Hindlimb muscle (tissue), 1 donor: ENCODE measurements around the gene HSFX3. TPM values are rescaled to one million over a fixed set of nuclear protein-coding genes. Genes with fewer than 3 reads are reported as not detected.
"Not testable (repeated sequence)": the region's sequence is repeated elsewhere in the genome, so short reads cannot be mapped to it uniquely, and the experiment has no call there.

ENCODE experiments used
- DNase-seq: peaks from one replicate; pipeline ENCODE4 v3.0.0-alpha.2; 2013
- polyA plus RNA-seq: library from polyadenylated mRNA; unstranded; fragments of 120-200 nt; gene quantifications from one replicate; pipeline ENCODE4 v1.2.1, GENCODE V29; 2013; ENCODE audit not compliant: insufficient read length

HSFX3 gene, protein sequence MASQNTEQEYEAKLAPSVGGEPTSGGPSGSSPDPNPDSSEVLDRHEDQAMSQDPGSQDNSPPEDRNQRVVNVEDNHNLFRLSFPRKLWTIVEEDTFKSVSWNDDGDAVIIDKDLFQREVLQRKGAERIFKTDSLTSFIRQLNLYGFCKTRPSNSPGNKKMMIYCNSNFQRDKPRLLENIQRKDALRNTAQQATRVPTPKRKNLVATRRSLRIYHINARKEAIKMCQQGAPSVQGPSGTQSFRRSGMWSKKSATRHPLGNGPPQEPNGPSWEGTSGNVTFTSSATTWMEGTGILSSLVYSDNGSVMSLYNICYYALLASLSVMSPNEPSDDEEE
- polyA plus RNA-seq = 0.77 TPM

DNA sequence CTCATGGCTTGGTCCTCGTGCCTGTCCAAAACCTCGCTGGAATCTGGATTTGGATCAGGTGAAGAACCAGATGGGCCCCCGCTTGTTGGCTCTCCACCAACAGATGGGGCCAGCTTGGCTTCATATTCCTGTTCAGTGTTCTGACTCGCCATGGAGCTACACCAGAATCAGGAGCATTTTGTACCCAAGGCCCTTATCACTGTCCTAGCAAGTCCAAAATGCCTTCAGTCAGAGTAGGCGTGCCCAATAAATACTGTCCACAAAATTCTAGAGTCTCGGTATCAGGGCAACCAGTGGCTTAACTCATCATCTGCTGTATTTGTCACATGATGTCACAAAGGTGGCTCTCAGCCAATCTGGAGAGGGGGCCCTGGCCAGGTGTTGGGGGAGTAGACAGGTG lies at the start of gene HSFX3:
Gene HSFX3, minus strand, starts transcription at position 224 of the 400 bp plus-strand sequence. Its CDS starts 72 bp downstream, at position 152.
- DNase-seq = not testable (repeated sequence)

DNA sequence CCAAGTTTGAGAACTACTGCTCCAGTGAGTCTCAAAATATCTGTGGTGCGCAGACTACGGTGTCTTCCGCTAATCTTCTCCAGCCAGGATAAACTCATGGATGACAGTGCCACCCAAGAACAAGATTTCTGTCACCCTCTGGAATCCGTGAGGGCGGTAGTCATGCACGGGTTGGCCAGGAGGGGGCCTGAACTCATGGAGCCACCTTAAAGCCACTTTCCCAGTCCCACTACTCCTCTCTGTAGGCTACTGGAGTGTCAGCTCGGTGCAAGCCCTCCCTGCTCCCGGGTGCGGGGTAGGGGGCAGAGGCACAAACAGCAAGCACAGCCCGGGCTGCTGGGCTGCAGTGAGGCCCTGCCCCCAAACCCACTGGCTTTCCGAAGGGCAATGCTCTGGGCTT lies 48.9 kb upstream of the HSFX3 start:
- not testable (repeated sequence) for DNase-seq

DNA sequence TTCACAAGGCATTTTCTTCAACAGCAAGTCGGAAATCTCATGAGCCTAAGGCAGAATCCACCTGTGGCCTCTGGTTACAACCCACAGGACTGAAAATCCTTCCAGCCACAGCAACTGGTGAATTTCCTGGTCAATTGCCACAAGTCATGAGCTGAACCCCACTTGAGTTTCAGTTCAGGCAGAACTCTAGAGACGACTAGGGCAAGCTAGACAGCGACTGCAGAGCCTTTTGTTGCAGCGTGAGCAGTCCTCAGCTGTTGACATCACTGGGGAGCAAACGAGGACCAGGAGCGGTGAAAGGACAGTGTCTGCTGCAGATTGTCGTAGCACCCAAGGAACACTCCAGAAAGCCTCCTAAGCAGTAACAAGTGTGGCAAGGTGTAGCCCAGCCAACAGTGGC lies 46.2 kb upstream of the HSFX3 start:
- DNase-seq = not testable (repeated sequence)

DNA sequence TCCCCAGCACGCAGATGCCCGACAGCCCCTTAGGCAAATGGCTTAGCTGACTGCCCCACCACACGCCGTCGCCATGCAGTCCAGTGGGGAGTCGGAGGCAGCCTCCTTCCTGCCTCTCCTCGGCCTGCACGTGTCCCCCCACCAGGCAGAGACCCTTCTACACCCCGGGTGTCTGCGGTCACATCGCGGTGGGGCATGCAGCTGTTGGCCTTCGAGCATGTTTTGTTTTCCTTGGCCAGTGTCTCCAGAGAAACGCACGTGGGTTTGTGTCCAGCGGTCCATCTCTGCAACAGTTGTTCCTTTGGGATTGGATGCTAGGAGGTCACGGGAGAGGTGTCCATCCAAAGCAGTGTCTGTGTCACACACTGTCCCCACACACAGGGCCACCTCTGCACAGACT lies 45.5 kb upstream of the HSFX3 start, which contains the start of gene HSFX2:
Gene HSFX2, minus strand, starts transcription at position 101 of the 400 bp plus-strand sequence. CDS start 614 bp downstream, outside the sequence.
- DNase-seq = not testable (repeated sequence)

DNA sequence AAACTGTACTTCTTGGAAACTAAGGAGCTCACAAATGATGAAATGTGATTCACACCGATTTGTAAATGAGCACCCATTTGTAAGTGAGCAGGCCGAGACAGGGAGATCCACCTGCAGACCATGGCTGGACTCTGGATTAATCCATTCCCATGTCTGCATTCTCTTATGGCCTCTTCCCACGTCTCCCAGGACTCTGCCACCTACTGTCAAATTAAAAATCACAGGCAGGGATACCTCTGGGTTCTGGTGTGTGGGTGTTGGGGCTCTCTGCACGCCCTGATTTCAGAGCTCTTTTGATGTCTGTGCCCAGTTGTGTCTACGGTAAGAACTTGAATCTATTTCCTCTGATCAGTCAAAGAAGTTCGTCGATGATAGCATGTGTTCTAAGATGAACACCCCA lies 41.3 kb upstream of the HSFX3 start:
- DNase-seq = not testable (repeated sequence)

DNA sequence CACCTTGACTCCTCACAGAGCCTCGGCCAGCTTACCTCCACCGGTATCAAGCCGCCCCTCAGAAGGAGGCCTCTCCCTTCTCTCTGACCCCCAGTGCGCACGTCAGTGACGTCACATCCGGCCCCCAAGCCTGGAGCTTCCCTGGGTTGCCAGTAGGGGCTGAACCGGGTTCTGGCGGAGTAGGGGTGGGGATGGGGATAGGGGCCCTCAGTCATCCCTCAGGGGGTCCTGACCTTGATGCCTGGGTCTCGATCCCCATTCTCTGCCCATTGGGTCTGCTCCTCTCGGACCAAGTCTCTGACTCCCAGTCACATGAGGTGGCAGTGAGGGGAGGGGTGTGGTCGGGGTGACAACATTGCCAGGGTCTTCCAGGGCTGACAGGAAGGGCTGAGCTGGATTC lies 37.6 kb upstream of the HSFX3 start, which contains the start of gene MAGEA9B:
Gene MAGEA9B, minus strand, starts transcription at position 101 of the 400 bp plus-strand sequence. CDS start 4,280 bp downstream, outside the sequence.
- DNase-seq = not testable (repeated sequence)

DNA sequence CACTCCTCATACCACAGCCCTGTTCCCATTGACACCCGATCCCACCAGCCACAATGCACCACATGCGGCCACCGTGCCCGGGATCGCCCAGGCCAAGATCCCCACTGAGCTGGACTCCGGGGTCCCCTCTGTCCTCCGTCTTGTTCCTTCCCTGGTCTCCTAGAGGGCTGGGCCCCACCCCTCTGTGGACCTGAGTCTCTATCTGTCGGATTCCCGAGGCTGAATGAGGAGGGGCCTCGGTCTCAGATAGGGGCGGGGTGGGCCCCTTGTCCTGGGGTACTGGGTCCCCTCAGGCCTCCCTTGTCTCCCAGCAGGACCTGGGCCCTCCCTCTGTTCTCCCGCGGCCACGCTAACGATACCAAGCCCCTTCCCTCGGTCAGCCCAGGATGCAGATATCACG lies 35.9 kb upstream of the HSFX3 start:
- not testable (repeated sequence) for DNase-seq

DNA sequence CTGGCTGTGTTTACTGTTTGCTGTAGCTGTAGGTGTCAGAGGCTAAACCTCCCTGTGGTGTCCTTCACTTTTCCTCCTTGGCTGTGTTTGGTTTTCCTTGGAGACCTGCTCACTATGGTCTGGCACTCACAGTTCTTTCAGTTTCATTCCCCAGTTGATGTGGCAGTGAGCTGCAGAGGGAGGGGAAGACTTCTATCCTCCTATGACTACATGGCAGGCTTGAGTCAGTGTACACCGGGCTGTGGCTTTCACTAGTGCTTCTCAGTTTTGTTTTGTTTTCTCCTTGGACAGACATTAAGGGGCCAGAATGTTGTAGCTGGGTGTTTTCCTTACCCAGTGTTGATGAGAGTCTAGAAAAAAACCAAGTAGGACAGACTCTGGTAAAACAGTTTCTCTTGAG lies 23.7 kb upstream of the HSFX3 start:
- not testable (repeated sequence) for DNase-seq

DNA sequence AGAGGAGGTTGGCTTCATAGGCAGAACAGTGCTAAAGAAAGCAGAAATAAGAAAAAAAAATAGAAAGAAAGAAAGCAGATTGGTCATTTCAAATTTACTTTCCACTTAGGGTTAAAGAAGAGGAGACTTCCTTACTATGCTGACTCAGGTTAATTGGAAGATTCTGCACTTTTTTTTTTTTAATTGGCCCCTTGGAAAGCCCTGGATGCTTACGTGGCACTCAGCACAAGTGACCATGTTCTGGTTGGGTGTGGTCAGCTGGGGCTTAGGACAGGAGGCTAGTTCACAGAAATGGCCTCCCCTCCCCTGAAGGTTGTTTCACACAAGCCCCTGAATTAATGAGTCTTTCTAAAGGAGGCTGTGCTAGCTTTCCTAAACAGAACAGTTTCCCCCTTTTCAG lies 23.0 kb upstream of the HSFX3 start:
- DNase-seq = no peak

DNA sequence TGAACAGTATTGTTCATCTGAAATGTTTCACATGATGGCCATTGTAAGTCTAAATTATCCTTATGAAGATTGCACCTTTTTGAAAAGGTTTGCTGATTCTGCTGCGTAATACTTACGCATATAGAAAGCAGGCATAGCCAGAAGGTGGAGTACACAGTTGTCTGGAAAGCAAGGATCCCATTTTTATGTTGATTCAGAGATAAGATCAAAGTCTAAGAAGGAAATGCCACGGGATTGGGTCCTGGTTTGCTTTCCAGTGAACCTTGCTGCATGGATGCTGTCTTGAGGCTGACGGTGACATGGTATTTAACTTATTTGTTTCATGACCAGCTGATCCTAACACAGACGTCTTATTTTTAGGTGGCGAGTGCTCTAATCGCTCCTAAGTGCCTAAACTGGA lies 22.0 kb upstream of the HSFX3 start:
- DNase-seq = no peak

DNA sequence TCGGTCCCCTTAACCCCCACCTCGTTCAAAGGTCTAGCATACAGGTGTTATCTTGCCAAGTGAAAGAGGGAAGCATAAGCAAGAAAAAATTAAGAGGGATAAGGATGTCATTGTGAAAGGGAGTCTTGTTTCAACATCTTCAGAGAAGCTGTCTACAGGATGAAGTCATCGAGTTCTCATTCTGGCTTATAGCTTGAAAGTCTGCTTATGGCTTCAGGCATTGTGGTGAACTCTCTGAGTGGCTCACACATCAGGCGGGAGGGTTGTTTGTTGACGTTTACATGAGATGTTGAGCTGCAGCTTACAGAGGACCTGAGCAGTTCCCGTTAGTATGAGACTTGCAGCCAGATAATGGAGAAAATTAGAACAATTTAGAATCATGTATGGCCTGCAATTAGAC lies 20.9 kb upstream of the HSFX3 start:
- no peak for DNase-seq

DNA sequence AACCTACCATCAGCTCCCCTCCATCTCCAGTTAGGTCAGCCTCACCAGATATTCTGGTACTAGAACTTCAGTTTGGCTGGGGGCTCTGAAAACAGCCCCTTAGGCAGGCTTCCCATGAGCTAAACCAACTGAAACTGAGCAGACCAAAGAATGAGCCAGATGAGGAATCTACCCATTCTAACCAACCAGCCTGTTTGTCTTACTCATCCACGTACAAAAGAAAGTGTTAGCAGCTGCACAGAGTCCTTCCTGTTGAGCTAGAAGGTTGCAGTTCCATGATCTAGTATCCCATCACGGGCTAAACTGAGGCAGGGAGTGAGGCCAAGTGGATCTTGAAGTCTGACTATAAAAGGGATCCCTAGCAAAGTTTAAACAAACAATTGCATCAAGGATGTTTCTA lies 20.0 kb upstream of the HSFX3 start:
- DNase-seq = no peak

DNA sequence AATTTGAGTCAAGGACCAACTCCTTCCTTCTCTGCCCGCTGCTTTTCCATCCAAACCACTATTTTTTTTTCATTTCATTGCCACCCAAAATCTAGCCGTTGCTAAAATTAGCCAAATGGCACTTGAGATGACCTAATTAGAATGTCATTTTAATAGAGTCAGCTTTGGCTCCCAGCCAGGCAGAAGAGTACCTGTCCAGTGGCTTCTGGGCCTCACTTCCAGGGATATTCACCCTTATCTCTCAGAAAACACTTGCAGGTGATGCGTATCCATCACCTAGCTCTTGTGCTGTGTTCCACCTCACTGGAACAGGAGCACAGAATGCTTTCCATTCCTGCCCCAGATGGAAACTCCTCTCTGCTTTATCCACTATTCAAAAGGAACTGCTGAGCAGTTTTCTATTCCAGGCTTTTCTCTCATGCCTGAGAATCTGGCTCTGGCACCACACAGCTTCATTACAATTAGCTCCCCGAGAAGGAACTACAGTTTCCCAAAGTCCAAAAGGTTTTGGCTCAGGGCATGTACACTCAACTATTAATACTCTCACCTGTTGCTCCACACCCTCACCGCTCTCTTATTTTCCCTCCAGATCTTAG lies 19.1 kb upstream of the HSFX3 start:
- no peak for DNase-seq

DNA sequence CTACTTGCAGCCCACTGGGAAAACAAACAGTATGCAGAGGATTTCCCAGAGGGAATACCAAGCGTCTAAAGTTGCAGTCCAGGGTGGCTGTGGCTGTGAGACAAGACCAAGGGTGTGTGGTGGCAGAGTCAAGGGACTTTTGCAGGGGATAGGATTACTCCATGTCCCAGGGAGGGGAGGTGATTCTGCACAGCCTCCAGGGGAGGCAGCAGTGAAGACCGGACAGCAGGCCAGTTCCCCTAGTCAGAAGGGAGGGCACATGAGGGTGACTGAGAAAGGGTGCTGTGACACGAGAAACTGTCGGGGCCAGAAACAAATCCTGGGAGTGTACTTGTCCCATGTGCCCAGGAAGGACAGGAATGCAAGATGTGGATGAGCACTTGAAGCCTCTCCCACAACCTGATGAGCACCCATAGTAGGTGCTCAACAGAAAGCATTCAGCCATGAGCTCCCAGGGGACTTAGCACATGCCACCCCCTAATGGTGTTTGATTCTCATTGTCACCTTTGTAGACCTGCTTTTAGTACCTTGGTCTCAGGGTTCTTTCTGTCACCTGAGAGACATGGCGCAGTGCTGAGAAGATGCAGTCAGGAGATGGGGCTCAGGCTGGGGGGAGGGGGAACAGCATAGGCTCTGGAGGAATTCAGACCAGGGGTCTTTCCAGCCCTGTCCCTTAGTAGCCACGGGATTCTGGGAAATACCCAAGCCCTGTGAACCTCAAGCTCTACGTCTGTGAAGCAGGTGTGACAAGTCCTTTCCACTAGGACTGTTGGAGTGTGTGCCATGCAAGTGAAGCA lies 18.1 kb upstream of the HSFX3 start:
- no peak for DNase-seq

DNA sequence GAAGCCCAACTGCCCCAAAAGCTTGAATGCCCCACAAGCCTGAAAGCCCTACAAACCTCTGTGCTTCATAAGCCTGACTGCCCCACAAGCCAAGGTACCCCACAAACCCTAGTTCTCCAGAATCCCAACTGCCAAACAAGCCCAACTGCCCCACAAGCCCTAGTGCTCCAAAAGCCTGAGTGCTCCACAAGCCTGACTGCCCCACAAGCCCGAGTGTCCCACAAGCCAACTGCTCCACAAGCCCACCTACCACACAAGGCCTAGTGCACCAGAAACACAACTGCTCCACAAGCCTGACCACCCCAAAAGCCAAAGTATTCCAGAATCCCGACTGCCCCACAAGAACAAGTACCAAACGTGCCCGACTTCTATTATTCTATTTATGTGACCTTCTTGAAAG lies 13.6 kb upstream of the HSFX3 start:
- no peak for DNase-seq

DNA sequence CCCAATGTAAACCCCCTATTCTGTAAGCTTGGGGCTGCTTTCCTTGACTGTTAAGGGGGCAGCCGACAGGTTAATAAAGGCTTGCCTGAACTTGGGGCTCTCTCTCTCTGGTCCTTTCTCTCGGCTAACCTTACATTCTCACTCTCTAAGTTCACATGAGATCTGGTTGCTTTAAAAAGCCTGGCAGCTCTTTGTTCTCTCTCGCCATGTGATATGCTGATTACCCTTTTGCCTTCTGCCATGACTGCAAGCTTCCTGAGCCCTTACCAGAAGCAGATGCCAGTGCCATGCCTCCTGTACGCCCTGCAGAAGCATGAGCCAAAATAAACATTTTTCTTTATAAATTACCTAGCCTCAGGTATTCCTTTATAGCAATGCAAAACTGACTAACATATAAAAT lies 5.5 kb upstream of the HSFX3 start:
- not testable (repeated sequence) for DNase-seq

DNA sequence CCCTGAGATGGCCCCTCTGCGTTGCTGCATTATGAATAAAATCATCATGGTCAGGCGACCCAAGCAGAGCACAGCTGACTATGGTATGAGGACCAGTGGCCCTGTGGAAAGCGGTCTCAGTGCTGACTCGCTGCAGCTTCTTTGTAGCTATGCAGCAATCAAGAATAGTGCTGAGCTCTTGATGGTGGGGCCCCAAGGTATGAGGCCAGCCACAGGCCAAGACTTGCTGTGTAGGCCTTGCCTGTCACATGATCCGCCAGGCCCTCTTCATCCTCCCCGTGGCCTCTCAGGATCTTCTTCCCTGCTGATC lies 2.2 kb upstream of the HSFX3 start:
- DNase-seq = not testable (repeated sequence)

DNA sequence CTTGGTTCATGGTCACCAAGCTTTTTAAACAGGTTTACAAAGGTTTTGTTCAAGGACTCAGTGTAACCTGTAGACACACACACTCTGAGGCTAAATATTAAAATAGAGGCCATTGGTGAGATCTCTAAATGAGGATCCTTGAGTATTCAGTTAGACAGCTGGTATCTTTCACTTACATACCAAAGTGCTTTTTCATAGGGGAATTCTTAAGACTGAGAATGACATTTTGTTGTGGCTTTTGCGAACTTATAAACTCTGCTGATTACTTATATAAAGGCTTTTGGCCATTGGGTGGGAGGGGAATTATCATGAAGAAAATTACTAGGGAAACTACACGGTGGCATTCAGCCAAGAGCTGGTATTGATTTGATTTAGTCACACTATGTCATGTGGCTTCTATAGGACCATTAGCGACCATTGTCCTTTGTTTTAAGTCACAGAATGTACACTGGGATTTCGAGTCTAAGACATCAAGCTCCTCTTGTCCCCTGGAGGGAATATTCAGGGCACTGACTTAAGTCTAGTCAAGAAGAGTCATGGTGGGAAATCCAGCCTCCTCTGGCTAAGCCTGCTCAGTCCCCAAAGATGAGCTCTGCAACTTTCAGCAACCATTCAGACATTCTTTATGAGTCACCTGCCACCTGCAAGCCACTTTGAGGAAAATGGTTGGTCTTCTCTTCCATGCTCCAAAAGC lies 1.7 kb upstream of the HSFX3 start:
- DNase-seq = not testable (repeated sequence)

DNA sequence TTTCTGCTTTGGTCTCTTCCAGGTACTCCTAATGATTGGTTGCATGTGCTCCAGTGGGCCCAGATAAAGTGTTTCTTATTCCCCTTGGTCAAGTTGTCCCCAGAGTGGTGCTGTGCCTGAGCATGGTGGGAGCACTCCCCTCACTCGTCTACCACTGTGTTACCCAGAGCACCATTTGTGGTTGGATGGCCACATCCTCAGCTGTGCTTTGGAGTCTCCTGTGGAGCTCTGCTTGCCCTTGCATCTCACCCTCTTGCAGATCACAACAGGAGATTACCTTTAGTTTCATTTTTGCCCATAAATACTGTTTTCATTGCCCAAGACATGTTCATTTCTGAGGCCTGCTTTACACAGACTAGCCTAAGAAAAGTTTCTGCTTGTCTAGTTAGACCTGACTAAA lies 730 bp upstream of the HSFX3 start:
- not testable (repeated sequence) for DNase-seq

DNA sequence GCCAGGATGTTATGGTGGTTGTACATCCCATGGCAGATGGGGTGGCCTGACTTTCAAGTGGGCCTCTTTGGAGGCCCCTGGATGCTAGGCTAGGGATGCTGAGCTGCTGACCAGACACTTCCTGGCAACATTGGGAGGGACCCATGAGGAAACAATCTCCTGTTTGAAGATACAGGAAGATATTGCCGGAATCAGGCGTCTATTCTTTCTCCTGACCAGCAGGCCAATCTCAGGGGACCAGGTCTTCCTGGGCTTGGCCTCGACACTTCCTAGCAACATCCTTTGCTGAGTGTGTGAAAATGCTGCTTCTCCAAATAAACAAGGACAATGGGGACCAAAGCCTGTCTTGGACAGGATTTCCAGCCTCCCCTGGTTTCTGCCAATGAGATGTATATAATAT lies 1.9 kb downstream of the HSFX3 start:
- not testable (repeated sequence) for DNase-seq

DNA sequence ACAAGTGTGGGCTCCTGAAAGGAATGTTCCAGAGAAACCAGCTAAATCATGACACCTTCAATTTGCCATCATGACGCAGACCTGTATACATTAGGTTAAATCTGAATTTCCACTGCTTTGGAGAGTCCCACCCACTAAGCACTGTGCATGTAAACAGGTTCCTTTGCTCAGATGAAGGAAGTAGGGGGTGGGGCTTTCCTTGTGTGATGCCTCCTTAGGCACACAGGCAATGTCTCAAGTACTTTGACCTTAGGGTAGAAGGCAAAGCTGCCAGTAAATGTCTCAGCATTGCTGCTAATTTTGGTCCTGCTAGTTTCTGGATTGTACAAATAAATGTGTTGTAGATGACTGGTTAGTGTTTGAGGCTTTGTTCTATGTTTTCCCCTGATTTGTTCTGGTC lies 2.8 kb downstream of the HSFX3 start:
- DNase-seq = not testable (repeated sequence)
